Embryonic facial prominence (tissue), 1 donor: ENCODE data around the gene PLD4.

ENCODE experiments used
- DNase-seq: peaks from one replicate; pipeline ENCODE4 v3.0.0-alpha.2; 2016; ENCODE audit errors: extremely low spot score

Gene PLD4

GRCh38 chr14:104974665-104975390 is 50.1 kb downstream of the PLD4 start:
- no peak for DNase-seq

GRCh38 chr14:104975481-104976197 is 51.0 kb downstream of the PLD4 start:
- DNase-seq = no peak

GRCh38 chr14:104976198-104977007 is 51.7 kb downstream of the PLD4 start:
- no peak for DNase-seq

- no peak for DNase-seq
These were observed 52.5 kb downstream of the PLD4 start for GRCh38 chr14:104977008-104977680.

GRCh38 chr14:104977681-104978653 is 53.3 kb downstream of the PLD4 start, which contains the start of gene AHNAK2:
Gene AHNAK2 (minus strand): TSS chr14:104978374. CDS start chr14:104978237, 137 bp downstream.
- DNase-seq = no peak

GRCh38 chr14:104978746-104979691 is 54.3 kb downstream of the PLD4 start:
- DNase-seq = no peak

- no peak for DNase-seq
These were observed 55.3 kb downstream of the PLD4 start for GRCh38 chr14:104979758-104980610.

GRCh38 chr14:104980611-104981531 is 56.2 kb downstream of the PLD4 start:
- DNase-seq = no peak

GRCh38 chr14:104981699-104982541 is 57.2 kb downstream of the PLD4 start:
- no peak for DNase-seq

GRCh38 chr14:104982548-104983230 is 58.0 kb downstream of the PLD4 start:
- DNase-seq = no peak
